ENCODE data around the gene TAF1L.
A peak's percentile ranks its signal among the peaks of the same experiment; 100 is the strongest.
"Not testable (repeated sequence)": the region's sequence is repeated elsewhere in the genome, so short reads cannot be mapped to it uniquely, and the experiment has no call there.

Gene TAF1L, protein sequence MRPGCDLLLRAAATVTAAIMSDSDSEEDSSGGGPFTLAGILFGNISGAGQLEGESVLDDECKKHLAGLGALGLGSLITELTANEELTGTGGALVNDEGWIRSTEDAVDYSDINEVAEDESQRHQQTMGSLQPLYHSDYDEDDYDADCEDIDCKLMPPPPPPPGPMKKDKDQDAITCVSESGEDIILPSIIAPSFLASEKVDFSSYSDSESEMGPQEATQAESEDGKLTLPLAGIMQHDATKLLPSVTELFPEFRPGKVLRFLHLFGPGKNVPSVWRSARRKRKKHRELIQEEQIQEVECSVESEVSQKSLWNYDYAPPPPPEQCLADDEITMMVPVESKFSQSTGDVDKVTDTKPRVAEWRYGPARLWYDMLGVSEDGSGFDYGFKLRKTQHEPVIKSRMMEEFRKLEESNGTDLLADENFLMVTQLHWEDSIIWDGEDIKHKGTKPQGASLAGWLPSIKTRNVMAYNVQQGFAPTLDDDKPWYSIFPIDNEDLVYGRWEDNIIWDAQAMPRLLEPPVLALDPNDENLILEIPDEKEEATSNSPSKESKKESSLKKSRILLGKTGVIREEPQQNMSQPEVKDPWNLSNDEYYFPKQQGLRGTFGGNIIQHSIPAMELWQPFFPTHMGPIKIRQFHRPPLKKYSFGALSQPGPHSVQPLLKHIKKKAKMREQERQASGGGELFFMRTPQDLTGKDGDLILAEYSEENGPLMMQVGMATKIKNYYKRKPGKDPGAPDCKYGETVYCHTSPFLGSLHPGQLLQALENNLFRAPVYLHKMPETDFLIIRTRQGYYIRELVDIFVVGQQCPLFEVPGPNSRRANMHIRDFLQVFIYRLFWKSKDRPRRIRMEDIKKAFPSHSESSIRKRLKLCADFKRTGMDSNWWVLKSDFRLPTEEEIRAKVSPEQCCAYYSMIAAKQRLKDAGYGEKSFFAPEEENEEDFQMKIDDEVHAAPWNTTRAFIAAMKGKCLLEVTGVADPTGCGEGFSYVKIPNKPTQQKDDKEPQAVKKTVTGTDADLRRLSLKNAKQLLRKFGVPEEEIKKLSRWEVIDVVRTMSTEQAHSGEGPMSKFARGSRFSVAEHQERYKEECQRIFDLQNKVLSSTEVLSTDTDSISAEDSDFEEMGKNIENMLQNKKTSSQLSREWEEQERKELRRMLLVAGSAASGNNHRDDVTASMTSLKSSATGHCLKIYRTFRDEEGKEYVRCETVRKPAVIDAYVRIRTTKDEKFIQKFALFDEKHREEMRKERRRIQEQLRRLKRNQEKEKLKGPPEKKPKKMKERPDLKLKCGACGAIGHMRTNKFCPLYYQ (N-terminal part only)

DNA sequence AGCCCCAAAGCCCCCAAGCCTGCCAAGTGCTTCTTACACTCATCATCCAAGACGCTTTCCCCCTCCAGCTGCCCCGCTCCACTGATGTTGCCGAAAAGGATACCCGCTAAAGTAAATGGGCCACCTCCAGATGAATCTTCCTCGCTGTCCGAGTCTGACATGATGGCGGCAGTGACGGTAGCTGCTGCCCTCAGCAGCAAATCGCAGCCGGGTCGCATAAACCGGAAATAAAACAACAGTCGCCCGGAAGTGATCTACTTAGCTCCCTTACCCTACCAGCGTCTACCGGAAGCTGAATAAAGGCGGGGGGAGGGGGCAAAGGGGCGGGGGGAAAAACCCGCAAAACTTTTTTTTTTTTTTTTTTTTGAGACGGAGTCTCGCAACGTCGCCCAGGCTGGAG is at the start of gene TAF1L:
Gene TAF1L, minus strand, starts transcription at position 308 of the 400 bp plus-strand sequence. Its CDS starts 90 bp downstream, at position 218.
- no peak for DNase-seq

GRCh38 chr9:32681751-32682150 is 46.3 kb upstream of the TAF1L start:
- DNase-seq = no peak

DNA sequence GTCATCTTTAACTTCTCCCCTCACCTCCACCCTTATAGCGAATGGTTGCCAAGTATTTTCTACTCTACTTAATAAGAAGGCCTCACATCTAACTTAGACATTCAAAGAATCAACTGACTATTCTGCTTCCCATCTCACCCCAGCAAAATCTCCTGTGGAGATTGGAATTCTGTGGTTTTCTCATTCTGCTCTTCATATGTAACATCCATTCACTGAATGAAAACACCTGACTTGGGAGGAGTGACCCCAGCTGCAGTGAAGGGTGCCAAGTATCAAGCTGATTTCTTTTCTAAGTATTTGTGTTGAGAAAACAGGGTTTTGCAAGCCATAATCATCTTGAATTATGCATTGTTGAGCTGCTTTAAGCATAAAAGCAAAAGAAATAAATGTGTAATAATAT is 42.5 kb upstream of the TAF1L start:
- DNase-seq = no peak

GRCh38 chr9:32672469-32672868 is 37.0 kb upstream of the TAF1L start:
- no peak for DNase-seq

DNA sequence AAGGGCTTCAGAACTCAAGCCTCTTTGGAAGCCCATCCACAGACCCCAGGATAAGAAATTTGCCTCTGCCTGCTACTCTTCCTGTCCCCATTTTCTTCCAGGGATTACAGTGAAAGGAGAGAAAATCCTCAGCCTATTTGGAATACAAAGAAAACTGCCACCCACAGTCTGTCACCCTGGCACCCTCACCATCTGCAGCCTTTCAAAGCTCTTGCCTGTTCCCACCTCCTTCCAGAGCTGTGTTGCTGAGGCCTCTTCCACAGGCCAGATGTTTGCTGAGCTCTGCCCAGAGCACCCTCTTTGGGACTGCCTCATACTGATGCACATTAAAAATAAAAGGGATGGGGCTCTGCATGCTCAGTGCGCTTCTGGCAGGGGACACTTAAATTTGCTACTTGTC is 35.9 kb upstream of the TAF1L start:
- DNase-seq = no peak

DNA sequence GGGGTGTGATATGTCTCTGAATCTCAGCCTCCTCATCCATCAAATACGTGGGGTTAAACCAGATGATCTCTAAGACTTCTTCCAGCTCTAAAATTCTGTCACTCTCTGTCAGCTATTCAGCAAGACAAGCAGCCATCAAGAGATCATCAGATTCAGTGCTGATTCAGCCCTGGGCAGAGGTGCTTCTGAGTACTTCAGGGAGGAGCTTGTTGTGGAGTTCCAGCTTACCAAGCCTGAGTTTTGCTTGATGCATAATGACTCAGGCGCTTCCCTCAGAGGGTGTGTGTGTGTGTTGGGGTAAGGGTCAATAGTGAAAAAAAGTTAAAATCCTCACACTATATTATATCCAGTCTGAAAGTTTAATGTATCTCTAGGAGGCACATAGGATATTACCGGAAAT is 29.6 kb upstream of the TAF1L start:
- no peak for DNase-seq

DNA sequence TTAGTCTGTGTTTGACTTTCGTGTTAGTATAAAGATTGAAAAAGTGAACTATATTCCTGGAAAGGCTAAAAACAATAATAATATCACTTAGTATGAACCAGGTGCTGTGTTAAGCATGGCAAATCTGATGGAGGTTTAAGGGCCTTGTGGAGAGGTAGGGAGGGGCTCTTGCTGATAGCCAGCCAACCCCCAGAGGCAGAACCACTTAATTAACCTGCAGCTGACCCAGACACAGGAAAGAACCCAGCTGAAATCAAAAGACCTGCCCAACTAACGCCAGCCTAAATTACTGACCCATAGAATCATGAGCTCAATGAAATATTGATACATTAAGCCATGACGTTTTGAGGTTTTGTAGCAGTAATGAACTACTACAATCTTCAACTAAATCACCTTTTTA is 28.3 kb upstream of the TAF1L start:
- no peak for DNase-seq

DNA sequence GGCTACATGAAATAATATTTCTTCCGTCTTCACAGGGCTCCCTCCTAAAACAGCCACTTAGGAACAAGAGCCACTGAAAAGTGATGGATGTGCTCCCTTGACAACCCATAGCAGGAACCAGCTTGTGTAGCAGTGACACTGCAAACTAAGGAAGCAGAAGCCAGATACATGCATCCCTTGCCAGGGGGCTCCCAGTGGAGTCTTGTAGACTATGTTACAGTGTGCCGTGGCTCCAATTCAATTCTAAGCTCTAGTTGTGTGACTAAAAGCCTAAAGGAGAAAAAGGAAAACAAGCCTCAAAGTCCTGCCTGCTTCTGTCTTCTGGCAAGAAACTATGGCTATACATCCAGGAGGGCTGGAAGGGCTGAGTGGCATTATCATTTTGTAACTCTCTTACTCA is 12.2 kb upstream of the TAF1L start:
- DNase-seq = no peak

DNA sequence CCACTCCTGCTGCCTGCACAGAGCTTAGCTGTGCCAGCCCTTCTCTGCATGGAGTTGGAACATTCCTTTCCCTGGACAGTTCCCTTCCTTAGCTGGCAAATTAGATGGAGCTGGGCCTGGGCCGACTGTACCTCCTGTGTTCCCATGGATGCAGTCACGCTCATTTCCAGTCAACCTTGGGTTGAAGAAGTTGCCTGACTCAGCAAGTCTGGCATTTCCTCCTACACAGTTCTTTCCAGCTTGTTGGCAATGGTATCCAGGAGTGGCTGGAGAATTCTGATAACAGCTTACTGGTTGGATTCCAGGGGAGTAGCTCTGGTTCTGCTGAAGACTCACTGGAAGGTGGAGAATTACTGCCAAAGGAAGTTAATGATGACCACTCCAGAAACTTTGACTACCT is 9.2 kb upstream of the TAF1L start:
- DNase-seq = no peak

DNA sequence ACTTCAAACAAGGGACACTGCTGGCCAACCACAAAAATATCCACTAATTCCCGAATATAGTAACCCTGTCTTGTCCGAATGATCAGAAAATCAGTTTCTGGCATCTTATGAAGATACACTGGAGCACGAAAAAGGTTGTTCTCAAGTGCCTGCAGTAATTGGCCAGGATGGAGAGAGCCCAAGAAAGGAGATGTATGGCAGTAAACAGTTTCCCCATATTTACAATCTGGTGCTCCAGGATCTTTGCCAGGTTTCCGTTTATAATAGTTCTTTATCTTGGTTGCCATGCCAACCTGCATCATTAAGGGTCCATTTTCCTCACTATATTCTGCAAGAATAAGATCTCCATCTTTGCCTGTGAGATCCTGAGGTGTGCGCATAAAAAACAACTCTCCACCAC is 2.3 kb downstream of the TAF1L start:
- DNase-seq = not testable (repeated sequence)

GRCh38 chr9:32631991-32632390 is 3.5 kb downstream of the TAF1L start:
- no peak for DNase-seq

DNA sequence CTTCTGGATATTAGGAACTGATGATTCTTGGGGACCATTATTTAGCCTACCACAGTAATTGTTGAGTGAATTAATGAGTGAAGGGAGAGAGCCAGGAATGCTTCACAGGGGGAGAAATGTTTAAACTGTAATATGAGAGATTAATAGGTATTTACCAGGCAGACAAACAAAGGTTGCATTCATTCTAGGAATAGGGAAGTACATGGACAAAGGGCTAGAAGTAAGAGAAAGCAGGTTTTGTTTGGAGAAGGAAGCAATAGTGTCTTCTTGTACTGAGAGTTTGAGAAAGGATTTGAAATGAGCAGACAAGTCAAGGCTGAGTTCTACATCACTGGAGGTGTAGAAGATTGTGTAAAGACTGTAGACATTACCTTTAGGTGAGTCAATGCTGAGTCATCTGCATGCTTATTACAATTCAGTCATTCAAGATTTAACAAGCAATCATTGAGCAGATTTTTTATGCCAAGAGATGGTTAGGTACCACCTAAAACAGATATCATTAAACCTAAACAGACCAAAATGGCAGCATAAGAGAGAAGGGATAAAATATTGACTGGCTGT is 8.0 kb downstream of the TAF1L start:
- DNase-seq = no peak

GRCh38 chr9:32625320-32625719 is 10.1 kb downstream of the TAF1L start:
- no peak for DNase-seq

- no peak for DNase-seq
Observed at GRCh38 chr9:32622948-32623347, 12.5 kb downstream of the TAF1L start.

GRCh38 chr9:32618261-32618660 is 17.2 kb downstream of the TAF1L start:
- DNase-seq = no peak

GRCh38 chr9:32606811-32607210 is 28.7 kb downstream of the TAF1L start:
- no peak for DNase-seq

DNA sequence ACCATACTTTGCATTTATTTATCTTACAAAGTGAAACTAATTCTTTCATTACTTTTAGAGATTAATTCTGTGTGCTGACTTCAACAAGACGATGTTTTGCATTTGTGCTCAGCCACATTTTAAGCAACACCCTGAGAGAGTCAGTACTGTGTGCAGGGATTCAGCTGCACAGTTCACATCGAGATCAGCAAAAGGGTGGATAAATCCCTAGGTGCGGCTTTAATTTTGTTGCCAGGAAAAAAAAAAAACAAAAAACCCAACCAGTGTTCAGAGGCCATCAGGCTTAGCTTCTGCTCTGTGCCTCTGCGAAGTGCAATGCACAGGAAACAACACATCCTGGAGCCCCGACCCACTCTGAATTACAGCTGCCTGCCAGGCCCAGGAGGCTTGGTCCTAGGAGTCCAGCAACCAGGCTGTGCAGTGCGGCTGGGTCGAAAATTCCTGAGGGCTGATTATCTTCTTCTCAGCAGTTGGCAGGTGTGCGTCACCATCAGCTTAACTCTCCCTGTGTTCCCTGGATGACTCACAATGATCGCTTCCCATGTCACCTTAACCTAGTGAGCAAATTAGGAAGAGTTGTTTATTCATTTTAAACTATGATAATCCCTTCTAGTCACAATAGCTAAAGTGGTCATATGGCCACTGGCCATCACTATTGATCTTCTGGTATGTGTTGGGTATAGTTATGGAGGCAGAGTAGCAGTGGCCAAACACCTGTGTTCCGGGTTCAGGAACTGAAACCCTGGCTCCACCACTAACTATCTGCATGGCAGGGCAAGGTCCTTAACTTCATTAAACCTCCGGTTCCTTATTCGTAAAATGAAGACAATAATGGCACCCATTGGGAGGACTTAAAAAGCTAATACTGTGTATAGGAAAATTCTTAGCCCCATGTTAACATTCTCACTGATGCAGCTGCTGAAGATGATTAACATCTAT is 31.3 kb downstream of the TAF1L start:
- DNase-seq = peak; percentile 42

DNA sequence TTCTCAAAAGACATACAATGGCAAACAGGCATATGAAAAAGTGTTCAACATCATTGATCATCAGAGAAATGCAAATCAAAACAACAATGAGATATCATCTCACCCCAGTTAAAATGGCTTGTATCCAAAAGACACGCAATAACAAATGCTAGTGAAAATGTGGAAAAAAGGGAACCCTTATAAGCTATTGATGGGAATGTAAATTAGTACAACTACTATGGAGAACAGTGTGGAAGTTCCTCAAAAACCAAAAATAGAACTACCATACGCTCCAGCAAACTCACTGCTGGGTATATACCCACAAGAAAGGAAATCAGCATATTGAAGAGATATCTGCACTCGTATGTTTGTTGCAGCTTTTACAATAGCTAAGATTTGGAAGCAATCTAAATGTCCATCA is 36.4 kb downstream of the TAF1L start:
- DNase-seq = not testable (repeated sequence)

- DNase-seq = no peak
Observed at GRCh38 chr9:32596936-32597335, 38.5 kb downstream of the TAF1L start.

DNA sequence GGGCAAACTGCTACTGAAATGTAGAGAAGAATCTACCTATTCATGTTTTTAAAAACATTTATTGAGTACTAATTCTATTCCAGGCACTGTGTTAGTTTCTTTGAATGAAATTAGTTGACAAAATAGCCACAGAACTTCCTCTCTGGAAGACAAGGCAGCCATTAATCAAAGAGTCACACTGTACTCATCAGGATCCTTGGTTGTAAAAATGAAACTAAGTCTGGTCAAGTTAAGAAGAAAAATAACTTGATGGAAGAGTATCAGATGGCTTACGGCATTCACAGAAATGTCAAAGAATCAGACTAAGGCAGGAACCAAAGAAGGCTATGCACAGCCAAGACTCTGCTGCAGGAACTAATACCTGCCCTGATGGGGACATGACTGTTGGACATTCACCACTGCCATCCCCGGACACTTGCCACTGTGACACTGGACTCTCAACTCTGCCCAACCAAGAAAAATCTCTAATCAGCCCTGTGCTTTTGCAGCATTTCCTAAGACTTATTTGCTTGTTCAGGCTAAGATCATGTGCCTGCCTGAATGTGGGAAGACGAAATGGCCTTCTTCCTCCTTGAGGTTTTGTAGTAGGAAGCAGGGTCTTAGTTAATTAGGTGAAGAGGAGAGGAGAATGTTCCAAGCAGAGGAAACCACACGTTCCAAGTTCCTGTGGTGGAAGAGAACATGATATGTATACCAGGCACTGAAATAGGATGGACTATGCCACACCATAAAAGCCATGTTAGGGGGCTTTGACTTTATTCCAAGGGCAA is 39.2 kb downstream of the TAF1L start:
- DNase-seq = no peak

- DNase-seq = no peak
Observed at GRCh38 chr9:32590898-32591297, 44.6 kb downstream of the TAF1L start.
